Activated gamma-delta T cell treated with Interleukin-2 at 50 U/mL for 16 hours (primary cell): ENCODE measurements around the gene TXNDC11.

ENCODE experiments used
- DNase-seq: peaks from one replicate; pipeline ENCODE4 v3.0.0-alpha.2; 2020

The TXNDC11 gene

DNA sequence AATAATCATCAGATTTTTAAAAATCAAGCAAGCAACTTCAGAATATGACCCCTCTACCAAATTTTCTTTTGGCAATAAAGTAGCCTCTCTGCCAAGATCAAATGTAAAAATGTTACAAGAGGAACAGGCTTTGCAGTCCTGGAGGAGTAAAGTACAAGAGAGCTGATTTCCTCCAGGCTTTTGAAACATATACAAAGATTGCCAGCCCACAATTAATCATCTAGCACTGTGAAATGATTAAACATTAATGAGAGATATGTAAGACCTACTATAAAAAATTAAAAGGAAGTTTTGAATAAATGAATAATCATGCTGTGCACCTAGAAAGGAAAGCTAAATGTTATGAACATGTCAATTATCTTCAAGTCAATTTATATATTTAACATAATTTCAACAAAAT is 26.3 kb downstream of the TXNDC11 start:
- DNase-seq = no peak

DNA sequence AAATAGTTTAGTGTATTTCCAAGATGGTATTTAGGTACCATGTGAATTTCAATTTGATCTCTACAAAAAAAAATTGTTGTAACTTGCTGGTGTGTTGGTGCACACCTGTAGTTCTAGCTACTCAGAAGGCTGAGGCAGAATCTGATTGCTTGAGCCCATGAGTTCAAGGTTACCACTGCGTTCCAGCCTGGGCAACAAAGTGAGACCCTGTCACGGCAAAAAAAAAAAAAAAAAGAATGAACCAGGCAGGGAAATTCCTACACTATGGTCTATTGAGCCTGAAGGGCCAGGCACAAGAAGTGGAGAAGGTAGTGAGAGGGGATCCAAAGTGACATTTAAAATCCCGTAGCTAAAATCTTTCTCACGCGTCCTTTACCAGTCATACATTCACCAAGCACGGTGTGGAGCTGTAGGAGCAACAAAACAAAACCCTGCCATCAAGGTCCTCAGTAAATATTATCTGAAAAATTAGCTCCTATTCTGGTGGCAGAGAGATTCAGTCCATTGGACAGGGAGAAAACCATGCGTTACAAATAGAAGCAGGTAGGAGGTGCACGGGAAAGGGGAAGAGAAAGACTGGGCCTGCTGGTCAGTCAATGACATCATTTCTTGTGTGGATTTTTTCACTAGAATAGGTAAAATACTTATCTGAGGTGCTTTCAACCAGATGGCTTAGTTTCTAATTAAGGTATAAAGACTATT is 27.3 kb downstream of the TXNDC11 start:
- no peak for DNase-seq

DNA sequence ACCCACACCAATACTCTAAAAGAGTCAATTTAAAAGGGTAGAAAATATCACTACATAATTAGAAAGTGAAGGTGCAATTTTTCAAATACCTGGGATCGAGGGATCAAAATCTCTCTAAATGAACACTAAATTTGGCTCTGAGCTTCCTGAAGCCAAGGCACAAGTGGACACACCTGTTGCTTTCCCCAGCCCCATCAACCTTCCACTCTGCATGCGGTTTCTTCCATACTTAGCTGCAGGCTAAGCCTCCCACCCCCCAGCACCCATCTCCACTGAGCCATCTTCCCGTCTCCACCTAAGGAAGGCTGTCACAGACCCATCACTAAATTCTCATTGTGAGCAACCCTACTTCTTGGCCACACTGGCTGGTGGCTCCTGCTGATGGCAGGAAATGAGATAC is 30.5 kb downstream of the TXNDC11 start:
- DNase-seq = no peak

DNA sequence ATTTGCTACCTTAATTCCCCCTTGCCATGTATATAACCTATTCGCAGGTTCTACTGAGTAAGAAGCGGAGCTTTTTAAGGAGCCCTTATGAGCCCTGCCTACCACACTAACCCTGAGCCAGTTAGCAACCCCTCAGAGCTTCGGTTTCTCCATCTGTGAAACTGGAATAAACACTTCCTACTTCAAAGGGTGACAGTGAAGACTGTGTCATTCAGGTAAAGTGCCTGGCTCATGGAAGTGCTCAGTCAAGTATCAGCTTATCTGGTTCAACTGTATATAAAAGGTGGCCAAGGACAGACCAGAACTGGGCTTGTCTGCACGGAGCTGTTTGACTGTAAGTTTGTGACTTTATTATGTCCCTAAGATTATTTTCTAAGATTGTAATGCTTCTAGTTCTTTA is 31.0 kb downstream of the TXNDC11 start:
- DNase-seq = no peak

DNA sequence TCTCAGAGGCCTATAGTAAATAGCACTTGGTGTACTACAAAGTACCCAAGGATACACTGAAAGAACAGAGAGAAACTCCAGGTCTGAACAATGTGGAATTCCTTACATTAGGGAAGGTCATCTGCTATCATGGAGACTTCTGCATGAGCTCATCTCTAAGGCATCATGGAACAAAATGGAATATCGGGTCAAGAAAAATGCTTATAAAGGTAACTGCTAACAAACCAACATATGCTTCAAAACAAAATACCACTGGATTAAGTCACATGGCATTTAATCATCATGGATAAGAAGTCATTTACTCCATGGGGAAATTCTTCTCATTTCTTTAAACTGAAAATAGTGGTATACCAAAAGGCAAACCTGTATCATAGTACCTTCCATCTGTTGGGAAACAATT is 34.2 kb downstream of the TXNDC11 start:
- DNase-seq = no peak

DNA sequence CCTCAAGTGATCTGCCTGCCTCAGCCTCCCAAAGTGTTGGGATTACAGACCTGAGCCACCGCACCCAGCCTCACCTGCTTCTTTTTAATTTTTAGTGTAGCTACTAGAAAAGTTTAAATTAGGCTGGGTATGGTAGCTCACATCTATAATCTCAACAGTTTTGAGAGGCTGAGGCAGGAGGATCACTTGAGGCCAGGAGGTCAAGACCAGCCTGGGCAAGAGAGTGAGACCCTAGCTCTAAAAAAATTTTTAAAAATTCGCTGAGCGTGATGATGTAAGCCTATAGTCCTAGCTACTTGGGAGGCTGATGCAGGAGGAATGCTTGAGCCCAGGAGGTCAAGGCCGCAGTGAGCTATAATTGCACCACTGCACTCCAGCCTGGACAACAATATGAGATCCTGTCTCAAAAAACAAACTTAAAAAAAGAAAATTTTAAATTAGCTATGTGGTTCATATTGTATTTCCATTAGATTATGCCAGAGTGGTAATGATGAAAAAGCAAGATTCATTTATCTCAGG is 34.9 kb downstream of the TXNDC11 start:
- no peak for DNase-seq

DNA sequence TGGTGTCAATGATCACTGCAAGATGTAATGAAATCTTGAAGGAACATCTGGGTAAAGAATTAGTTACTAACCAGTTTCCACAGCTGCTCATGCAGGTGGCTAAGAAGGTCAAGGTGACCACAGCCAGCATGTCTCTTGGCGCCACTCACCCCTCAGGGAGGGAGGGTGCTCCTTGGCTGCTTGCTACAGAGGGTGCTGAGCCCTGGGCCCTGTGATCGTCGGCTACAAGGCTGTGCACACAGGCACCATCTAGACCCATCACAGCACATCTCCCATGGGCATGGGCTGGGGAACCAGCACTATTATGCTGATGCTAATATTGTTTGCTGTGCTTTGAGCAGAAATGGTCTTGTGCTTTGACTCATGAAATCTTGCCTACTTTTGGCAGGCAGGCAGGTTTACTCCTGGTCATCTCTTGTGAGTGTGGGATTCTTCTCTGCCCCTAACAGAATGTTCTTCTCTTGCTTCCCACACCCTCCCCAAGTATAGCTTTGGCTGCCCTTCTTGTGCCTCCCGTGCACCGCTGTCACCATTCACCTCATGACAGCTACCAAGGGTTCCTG is 36.4 kb downstream of the TXNDC11 start:
- DNase-seq = no peak

DNA sequence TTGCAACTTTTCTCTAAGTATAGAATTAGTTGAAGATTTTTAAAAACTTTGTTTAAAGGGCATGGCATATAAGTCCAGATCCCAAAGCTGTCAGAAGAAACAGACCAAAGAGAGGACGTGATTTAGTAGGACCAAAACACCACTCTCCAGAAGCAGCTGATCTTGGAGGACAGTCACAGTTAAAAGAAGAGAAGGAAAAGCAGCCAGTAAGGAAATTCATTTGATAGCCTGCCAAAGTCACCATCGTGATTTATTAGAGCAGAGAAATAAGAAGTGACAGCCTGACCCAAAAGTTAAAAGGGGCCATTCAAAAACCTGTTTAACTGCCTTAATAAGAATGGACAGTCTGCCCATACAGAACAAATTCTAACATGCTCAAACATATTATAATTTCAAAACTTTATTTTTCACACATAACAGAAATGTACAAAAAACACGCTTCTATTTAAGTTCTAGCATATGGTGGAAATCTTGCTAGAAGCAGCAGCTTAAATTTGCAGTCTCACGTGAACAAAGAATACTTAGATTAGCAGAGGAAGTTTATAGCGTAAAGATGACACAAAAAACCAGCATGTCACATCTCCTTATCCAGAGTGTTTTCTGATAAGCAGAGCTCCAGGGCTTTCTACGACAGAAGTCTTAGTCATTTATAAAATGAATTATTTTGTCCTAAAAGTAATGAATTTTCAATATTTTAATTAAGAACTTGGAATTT is 37.2 kb downstream of the TXNDC11 start:
- no peak for DNase-seq

DNA sequence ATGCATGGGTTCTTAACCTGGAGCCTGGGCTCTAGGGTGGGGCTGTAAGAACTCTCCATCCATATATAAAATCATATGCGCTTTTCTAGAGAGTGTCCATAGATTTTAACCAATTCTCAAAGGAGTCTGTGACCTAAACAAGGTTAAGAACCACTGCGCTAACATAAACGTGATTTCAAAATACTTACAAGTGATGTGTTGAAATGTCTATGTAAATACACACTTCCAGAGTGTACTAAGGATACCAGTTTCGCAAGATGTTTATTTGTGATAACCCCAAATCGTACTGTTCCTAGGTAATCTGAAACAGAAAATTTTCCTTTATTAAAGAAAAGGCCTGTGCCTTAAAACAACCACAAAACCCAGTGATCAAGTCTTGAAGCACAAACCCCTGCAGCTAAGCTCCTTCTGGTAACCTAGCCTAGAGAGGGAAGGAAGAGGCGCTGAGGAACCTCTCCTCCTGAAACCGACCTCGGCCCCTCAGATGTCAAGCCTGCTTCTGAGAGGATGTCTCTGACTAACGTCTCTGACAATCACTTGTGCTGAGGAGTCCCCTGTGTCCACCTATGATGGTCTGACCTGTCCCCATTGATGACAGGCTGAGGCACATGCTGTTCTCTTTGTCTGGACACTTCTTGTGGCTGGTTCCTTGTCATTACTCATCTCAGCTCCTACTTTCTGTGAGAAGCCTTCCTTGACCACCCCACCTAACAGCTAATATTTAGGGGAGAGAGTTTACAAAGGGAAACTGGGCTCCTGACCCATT is 42.2 kb downstream of the TXNDC11 start:
- no peak for DNase-seq

DNA sequence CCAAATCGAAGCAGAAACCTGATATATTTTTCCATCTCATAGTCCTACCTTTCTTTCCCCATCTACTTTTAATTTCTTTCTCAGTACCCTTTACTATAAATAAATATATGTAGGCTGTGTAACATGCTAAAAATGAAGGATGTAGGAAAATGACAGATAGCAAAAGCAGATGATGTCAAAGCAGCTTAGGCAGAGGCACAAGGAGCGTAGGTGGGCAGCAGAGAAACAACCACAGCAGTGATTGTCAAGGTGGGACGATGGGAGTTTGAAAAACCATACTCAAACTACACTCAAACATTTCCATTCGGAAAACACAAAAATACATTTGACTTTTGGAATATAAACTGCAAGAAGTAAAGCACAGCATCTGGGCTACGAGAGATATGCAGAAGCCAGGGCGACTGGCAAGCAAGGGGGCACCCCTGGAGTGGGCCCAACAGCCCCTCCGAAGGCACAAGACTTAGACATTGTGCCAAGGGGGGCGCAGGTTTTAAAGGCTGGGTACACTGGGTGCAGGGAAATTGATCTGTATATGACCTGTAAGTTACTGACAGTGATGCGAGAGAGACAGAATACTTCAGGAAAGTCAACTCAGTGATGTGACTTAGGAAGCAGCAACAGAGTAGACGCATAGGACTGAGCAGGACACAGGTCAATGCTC is 43.3 kb downstream of the TXNDC11 start:
- DNase-seq = no peak

DNA sequence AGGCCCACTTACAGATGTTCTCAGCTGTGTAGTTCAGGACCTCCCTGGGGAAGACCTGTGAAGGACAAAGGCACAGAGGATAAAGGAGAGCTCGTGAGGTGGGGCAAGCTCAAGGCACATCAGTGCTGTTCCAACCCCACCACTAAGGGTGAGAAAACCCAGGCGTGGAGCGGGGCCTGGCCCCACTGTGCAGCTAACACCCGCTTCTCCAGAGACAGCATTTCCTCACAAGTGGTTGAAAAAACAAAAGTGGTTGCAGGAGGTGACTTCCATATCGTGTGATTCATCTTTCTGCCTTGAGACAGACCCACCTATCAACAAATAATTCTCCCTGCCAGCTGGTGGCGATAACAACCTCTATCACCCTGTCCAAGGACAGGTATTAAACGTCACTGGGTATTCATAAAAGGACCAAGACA is 44.4 kb downstream of the TXNDC11 start:
- DNase-seq = peak; percentile 26

DNA sequence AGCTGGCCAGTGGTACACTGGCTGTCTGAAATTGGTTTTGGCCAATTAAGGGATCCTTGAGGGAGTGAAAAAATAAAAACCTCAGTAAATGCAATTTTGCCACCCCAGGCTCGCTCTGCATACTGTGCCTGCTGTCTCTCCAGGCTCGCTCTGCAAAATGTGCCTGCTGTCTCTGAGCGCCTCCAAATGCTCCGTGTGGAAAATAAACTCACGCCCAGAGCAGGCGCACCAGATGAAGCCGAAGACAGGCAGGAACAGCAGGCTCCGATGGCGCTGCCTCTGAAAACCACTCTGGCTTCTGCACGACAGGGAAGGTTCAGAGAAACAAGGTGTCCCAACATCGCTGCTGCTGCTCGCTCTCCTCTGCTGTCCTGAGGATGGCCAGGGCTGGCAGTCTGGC is 45.3 kb downstream of the TXNDC11 start:
- no peak for DNase-seq

DNA sequence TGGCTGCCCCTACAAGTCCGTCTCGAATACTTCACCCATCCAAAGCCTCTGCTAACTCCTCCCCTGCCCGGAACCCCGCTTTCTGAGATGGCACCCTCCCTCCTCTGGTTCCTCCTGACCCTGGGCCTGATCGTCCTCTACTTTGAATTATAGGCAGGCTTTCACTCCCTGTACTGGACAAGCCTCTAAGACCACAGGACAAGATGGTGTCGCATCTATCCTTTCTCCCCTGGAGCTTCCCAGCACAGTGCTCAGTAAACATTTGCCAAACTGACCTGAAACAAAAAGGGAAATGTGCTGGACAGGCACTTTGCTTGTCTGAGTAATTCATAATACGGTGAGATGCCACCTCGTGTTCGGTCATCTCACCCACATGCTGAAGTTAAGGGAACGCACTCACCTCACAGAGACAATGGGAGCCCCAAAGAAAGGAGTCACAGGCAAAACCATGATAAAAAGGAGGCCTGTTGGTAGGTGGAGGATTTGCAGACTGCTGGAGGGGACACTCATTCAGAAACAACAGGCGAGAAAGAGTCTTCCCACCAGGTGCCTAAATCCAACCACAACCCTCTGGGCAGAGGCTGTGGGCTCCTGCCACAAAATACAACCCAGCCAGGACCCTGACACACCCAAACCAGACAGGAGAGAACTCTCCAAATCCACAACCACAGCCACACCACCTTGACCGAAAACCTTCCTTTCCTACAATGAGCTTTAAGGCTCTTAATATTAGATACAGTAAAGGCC is 46.2 kb downstream of the TXNDC11 start:
- DNase-seq = no peak

DNA sequence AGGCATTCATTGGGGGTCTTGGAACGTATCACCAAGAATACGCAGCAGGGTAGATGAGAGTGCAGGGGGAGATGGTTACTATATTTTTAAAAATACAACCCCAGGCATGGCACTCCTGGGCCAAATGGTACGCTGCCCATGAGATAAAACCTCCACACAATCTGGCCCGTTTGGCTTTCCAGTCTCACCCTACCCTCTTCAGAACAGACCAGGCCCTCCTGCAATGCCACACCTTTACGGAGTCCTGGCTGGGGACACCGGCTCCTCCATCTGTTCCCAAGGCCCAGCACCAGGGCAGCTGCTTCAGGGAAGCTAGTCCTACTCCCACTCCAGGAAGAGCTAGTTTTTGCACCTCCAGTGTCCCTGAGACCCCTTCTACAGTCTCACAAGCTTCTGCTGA is 50.0 kb downstream of the TXNDC11 start:
- DNase-seq = no peak

DNA sequence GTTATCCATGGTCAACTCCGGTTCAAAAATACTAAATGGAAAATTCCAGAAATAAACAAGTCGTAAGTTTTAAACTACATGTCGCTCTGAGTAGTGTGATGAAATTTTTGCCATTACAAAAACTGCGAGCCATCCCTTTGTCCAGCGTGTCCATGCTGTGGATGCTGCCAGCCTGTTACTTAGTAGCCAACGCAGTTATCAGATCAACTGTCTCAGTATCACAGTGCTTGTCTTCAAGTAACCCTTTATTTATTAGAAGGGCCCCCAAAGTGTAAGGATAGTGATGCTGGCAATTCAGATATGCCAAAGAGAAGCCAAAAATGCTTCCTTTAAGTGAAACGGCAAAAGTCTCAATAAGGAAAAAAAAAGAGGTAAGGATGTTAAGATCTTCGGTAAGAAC is 50.5 kb downstream of the TXNDC11 start:
- DNase-seq = no peak

DNA sequence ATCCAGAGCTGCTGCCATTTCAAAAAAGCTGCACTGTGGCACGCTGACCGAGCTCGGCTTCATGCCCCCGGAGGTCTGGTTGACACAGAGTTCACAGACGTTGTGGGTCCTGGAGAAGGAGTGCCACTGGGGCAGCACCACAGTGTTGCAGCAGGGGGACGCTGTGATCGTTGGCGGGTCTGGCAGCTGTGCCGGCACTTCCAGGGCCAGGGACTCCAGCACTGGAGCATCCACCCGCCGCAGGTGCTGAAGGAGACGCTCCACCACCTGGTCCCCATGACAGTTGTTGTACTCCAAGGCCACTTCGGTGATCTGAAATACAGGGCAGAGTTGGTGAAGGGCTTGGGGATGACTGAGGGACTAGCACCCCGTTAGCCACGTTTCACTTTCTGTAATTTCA is 50.9 kb downstream of the TXNDC11 start:
- DNase-seq = no peak

DNA sequence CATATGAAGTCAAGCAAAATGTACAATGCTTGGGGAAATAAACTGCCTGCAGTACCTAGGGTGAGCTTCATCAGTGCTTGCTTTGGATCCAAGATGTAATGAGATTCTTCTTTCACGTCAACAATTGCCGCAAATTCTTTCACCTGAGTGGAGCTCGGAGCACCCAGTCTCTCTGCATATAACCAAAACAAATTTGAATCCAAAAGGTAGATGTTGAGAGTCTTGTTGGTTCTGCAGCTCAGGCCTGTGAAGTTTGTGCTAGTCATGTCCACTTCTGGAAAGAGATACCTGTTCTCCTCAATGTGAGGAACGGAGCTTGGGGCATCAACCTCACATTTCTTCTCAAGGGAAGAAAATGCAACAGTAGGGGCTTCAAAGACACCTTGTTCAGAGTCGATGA is 51.4 kb downstream of the TXNDC11 start:
- no peak for DNase-seq

DNA sequence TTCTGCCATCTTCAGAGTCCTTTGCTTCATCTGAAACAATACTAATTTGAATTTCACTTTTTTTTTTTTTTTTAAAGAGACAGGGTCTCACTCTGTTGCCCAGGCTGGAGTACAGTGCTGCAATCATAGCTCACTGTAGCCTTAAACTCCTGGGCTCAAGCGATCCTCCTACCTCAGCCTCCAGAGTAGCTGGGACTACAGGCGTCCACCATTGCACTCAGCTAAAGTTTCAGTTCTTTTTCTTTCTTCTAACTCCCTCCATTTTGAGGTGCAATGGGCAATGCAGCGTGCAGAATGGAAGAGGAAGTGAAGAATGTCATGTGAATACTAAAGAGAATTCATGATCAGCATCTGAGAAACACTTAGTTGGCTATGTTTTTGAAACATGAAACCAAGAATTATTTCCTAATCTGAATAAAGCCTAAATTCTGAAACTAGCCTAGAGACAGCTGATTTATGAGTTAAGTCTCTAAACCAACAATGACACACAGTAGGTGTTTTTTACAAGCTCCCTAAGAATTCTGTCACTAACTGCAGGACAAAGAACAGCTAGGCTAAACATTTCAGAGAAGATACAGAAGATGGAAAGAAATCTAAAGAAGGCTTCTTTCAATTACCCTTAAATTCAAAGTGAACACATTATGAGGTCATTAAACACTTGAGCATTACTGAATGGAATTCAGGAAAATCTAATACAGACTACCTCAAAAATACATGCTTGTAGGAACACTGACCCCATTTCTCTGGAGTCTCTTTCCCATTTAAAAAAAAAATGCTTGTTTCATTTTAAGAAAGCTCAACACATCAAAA is 53.4 kb downstream of the TXNDC11 start:
- DNase-seq = no peak

DNA sequence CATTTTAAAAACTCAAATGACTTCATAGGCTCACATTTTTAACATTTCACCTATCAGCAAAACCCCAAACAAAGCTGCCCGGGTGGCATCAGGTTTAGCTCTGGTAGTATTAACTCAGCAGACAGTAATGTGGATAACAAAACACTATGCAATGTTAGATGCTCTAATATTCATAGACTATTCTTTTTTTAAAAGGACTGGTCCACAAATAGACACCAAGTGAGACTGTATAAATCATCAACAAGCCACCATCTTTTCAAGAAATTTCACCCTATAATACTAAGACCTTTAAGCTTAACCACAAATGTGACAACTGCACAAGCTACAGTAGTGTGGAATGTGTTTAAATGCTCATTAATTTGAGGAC is 54.2 kb downstream of the TXNDC11 start:
- no peak for DNase-seq

DNA sequence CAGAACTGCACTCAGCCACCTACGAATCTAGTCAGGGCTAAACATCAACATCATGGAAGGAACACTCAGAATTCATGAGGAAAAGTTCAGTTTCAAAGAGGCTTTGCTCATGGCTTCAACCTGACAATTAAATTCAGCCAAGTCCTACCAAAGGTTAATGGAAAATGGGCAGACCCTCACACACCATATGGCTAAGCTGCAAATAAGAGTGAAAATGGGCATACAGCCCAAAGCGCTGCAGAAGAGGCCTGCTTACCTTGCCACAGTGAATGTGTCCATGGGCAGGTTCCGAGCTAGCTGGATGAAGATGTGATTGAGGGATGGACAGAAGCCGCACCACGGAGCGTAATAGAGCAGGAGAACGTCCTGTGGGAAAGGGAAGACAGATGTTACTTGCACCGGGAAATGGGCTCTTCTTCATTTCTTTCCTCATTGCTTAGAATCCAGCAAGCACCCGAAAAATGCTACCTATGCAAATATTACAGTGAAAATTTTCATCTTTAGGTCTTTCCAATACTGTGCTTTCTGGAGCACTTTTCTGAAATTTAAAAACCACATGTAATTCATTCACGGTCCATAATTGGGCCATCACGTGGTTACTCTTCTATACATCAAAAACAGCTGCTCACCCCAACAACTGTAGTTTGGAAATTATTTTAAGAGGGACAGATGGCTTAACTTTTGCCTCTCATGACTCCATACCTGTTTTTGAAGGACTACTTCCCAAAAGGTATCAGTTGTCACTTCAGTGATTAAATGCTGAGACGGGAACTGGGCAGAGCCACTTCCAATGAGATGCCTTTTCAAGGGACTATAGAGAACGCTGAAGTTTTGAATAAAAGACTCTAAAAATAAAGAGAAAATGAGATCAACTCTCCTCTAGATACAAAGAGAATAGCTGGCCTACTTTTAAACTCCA is 54.8 kb downstream of the TXNDC11 start:
- no peak for DNase-seq
